ENCODE results near the gene FOXP1.

DNA sequence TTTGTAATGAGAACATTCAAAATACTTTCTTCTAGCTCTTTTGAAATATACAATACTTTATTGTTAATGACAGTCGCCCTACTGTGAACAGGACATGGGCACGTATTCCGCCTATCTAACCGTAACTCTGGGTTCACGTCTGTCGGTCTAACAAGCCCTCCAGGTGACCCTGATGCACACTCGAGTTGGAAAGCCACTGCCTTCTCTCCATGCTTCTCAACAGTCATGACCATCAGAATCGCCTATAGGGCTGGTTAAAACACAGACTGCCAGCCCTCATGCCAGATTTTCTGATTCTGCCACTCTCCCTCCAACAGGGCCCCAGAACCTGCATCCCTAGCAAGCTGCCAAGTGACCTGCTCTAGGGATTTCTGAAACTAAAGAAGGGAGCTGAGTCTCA is 140.2 kb downstream of the FOXP1 start:
- TF ChIP-seq POLR2AphosphoS5 (IDR thresholded peaks at IDR 0.05; ENCODE audit: low read depth, low read length), result no peak
- TF ChIP-seq SIN3A (IDR thresholded peaks at IDR 0.05; ENCODE audit: borderline replicate concordance, insufficient read depth, low read length), result no peak
- TF ChIP-seq TAF1 (IDR thresholded peaks at IDR 0.05; ENCODE audit: borderline replicate concordance, insufficient read depth, low read length), result no peak
- TF ChIP-seq, protein P1, sequence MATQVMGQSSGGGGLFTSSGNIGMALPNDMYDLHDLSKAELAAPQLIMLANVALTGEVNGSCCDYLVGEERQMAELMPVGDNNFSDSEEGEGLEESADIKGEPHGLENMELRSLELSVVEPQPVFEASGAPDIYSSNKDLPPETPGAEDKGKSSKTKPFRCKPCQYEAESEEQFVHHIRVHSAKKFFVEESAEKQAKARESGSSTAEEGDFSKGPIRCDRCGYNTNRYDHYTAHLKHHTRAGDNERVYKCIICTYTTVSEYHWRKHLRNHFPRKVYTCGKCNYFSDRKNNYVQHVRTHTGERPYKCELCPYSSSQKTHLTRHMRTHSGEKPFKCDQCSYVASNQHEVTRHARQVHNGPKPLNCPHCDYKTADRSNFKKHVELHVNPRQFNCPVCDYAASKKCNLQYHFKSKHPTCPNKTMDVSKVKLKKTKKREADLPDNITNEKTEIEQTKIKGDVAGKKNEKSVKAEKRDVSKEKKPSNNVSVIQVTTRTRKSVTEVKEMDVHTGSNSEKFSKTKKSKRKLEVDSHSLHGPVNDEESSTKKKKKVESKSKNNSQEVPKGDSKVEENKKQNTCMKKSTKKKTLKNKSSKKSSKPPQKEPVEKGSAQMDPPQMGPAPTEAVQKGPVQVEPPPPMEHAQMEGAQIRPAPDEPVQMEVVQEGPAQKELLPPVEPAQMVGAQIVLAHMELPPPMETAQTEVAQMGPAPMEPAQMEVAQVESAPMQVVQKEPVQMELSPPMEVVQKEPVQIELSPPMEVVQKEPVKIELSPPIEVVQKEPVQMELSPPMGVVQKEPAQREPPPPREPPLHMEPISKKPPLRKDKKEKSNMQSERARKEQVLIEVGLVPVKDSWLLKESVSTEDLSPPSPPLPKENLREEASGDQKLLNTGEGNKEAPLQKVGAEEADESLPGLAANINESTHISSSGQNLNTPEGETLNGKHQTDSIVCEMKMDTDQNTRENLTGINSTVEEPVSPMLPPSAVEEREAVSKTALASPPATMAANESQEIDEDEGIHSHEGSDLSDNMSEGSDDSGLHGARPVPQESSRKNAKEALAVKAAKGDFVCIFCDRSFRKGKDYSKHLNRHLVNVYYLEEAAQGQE (IDR thresholded peaks at IDR 0.05; ENCODE audit: insufficient read depth in 1 of 2, low read depth in 2 of 2, low read length in 2 of 2), result no peak
